T-helper 17 cell (primary cell): ENCODE data around the gene ADH6. TPM values are rescaled to one million over a fixed set of nuclear protein-coding genes. Genes with fewer than 3 reads are reported as not detected.
"Not testable (repeated sequence)": the region's sequence is repeated elsewhere in the genome, so short reads cannot be mapped to it uniquely, and the experiment has no call there.

Source experiments
- ATAC-seq: fragments of 150-1000 bp; cut with Tn5 transposase; 2 replicates; pipeline ENCODE4 v1.10.0; 2021; ENCODE audit warnings: mild to moderate bottlenecking, moderate library complexity
- DNase-seq, 3 donors: peaks; one replicate each; pipeline versions ENCODE4 v3.0.0 to v3.0.0-alpha.2; 2020 to 2021
- H3K9me3 ChIP-seq: one replicate; pipeline ENCODE4 v1.7.0; 2013; ENCODE audit warnings: low read length, mild to moderate bottlenecking; ENCODE audit not compliant: control insufficient read depth, poor library complexity, severe bottlenecking
- H3K27ac Mint-ChIP-seq: one replicate; pipeline ENCODE4 v1.8.0; 2022; ENCODE audit warnings: mild to moderate bottlenecking, moderate library complexity, mixed read lengths
- H3K27me3 Mint-ChIP-seq: one replicate; pipeline ENCODE4 v1.8.0; 2022; ENCODE audit warnings: mixed read lengths
- H3K36me3 Mint-ChIP-seq: one replicate; pipeline ENCODE4 v1.8.0; 2022; ENCODE audit warnings: low read depth, mixed read lengths
- H3K4me1 Mint-ChIP-seq: one replicate; pipeline ENCODE4 v1.8.0; 2022; ENCODE audit warnings: mild to moderate bottlenecking, mixed read lengths
- H3K4me3 Mint-ChIP-seq: one replicate; pipeline ENCODE4 v1.8.0; 2022; ENCODE audit warnings: mild to moderate bottlenecking, moderate library complexity, mixed read lengths
- total RNA-seq, 4 donors: library from RNA in 2 of 4; stranded (reverse) in 2 of 4; gene quantifications; one replicate each; pipeline ENCODE4 v1.2.3 and lab custom pipeline; 2022 to 2026

ADH6 gene
- total RNA-seq (not detected), total RNA-seq (lab: John Stamatoyannopoulos, UW) (0 reads per million in 2 donors)

DNA sequence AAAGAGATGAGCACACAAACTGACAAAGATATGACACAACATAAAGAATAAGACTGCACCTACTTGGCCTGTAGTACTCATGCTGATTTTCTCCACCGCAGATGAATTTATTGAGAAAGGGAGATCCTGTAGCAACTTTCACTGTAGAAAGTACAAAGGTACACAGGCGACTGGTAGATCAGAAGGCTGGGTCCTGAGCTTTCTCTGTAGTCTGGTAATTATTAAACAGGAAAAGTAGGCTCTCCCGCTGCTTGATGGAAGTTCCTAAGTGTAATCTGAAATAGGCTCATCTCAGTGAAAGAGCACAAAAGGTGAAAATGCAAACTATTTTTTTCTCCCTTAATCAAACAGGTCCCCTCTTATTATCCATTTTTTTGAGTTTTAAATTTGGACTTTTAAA lies at the start of gene ADH6:
ADH6 (minus strand) TSS at position 175 of the 400 bp plus-strand sequence; CDS start at position 81, 94 bp downstream.
- no peaks in the 10 kb centered on the region for H3K4me1 Mint-ChIP-seq
- H3K4me3 Mint-ChIP-seq, result no peak within 1 kb of the TSS
- H3K27ac Mint-ChIP-seq, result no peak within 1 kb of the TSS
- no peaks in the 10 kb centered on the region for H3K9me3 ChIP-seq
- ATAC-seq (no peak), DNase-seq (no peak)
- no peaks in the 10 kb centered on the region for H3K36me3 Mint-ChIP-seq
- no peaks in the 10 kb centered on the region for H3K27me3 Mint-ChIP-seq

DNA sequence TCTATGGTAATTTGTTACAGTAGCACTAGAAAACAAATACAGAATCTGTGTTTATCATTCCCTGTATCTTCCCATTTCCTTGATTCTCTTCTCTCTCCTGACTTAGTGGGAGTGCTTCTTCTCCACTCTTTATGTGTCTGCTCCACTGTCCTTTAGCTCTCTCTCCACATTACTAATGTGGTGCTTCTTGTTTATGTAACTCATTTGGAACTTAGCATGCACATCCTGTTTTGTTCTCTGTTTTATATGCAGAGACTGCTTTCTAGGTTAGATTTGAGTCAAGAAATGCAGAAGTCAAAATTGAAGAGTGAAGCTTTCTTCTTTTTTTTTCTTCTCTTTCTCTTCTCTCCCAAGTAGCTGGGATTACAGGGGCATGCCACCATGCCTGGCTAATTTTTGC lies 45.9 kb upstream of the ADH6 start:
- no peaks in the 10 kb centered on the region for H3K36me3 Mint-ChIP-seq
- no peak overlapping the region for H3K4me3 Mint-ChIP-seq
- H3K4me1 Mint-ChIP-seq, result no peaks in the 10 kb centered on the region
- ATAC-seq, result no peak
- no peaks in the 10 kb centered on the region for H3K27me3 Mint-ChIP-seq
- no peaks in the 10 kb centered on the region for H3K9me3 ChIP-seq
- no peak for DNase-seq
- H3K27ac Mint-ChIP-seq, result no peak overlapping the region

DNA sequence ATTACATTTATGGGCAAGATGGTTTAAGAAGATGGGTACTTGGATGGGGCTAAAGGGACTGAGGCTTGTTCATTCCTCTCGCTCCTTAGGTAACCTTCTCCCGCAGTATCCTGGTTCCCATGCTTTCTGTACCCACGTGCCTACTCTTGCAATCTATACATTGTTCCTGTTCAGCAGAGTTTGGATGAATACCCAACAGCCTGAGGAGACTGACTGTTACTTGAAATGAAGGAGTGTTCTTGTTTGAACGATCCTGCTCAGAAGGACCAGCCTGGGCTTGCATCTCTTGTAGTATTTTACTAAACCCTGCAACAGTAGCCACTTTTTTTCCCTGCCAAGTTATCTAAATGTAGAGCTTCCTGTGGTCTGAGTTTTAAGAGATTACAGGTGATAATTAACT lies 33.7 kb upstream of the ADH6 start:
- DNase-seq, result no peak
- H3K36me3 Mint-ChIP-seq, result peaks cover 2% of the 10 kb centered on the region
- no peak for ATAC-seq
- H3K27me3 Mint-ChIP-seq, result peaks cover 4% of the 10 kb centered on the region
- H3K27ac Mint-ChIP-seq, result no peak overlapping the region
- no peaks in the 10 kb centered on the region for H3K4me1 Mint-ChIP-seq
- H3K4me3 Mint-ChIP-seq, result no peak overlapping the region
- H3K9me3 ChIP-seq, result no peaks in the 10 kb centered on the region

DNA sequence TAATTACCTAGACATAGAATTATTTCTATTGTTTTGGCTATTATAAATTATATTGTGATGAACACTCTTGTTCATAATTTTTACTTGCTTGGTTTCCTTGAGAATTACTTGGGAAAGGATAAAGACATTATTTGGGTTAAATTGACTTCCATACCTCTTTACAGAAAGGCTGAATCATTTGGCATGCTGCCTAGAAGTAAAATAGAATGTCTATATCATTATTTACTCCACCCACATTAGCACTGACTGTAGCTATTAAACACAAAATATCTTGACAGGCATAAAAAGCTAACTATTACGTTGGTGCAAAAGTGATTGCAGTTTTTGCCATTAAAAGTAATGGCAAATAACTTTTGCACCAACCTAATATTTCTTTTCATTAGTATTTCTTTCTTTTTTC lies 29.7 kb upstream of the ADH6 start:
- ATAC-seq (no peak), DNase-seq (no peak)
- H3K4me1 Mint-ChIP-seq, result no peaks in the 10 kb centered on the region
- no peaks in the 10 kb centered on the region for H3K9me3 ChIP-seq
- peaks cover 4% of the 10 kb centered on the region for H3K27me3 Mint-ChIP-seq
- no peak overlapping the region for H3K27ac Mint-ChIP-seq
- no peak overlapping the region for H3K4me3 Mint-ChIP-seq
- peaks cover 4% of the 10 kb centered on the region for H3K36me3 Mint-ChIP-seq

DNA sequence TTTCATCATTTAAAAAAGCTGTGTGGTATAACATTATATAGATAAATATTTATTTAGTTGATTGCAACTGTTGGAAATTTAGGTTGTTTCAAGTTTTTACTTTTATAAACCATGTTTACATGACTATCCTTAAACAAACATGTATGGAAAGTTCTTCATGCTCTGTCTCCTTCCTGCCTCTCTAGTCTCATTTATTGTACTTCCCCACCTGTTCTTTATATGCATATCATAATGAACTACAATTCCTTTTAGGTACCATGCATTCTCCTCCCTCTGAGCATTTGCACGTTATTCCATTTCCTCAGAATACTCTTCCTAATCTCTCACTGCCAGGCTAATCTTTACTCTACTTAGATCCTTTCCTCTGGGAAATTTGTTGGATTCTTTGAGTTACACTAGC lies 16.9 kb upstream of the ADH6 start:
- Mint-ChIP-seq H3K36me3 (no peaks in the 10 kb centered on the region), H3K4me3 (no peak overlapping the region), H3K27me3 (no peaks in the 10 kb centered on the region), H3K4me1 (no peaks in the 10 kb centered on the region), H3K27ac (no peak overlapping the region)
- no peak for DNase-seq
- no peak for ATAC-seq
- no peaks in the 10 kb centered on the region for H3K9me3 ChIP-seq

DNA sequence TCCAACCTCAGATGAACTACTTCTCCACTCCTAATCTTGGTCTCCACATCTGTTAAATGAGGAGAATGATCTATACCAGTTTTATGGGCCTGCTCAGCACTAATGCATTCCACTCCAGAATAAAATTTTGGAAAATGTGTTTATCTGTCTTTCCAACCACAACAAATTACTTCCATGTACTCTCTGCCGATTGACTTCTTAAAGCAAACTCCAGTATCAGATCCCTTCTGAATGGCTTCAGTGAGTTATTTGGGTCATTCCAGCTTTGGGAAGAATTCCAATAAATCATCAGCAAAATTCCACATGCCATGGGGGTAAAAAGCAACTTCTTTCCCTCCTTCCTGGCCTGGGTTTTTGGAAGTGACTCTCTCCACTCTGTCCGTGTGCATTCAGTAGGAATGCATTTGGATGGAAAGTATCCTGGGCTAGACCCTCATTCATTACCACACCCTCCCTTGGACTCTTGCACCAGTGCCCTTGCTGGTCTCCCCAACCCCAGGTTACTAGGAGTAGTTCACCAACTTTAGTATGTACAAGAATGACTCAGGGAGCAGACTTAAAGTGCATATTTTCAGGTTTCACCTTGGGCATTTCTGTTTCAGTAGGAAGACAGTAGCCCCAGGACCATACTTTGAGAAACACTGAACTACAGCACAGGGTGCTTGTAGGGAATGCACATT lies 15.4 kb upstream of the ADH6 start:
- no peak overlapping the region for H3K4me3 Mint-ChIP-seq
- DNase-seq (no peak), ATAC-seq (no peak)
- no peak overlapping the region for H3K27ac Mint-ChIP-seq
- no peaks in the 10 kb centered on the region for H3K36me3 Mint-ChIP-seq
- H3K4me1 Mint-ChIP-seq, result no peaks in the 10 kb centered on the region
- no peaks in the 10 kb centered on the region for H3K9me3 ChIP-seq
- H3K27me3 Mint-ChIP-seq, result no peaks in the 10 kb centered on the region

DNA sequence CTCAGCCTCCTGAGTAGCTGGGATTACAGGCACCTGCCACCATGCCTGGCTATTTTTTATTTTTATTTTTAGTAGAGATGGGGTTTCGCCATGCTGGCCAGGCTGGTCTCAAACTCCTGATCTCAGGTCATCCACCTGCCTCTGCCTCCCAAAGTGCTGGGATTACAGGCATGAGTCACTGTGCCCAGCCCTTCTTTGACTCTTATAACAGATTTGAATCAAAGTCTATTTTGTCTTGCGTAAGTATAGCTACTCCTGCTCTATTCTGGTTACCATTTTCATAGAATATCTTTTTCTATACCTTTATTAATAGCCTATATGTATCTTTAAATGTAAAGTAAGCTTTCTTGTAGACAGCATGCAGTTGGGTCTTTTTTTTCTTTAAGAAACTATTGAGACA lies 14.4 kb upstream of the ADH6 start:
- not testable (repeated sequence) for H3K9me3 ChIP-seq, H3K4me1 Mint-ChIP-seq, H3K27ac Mint-ChIP-seq, H3K27me3 Mint-ChIP-seq, H3K36me3 Mint-ChIP-seq, H3K4me3 Mint-ChIP-seq, ATAC-seq, DNase-seq

DNA sequence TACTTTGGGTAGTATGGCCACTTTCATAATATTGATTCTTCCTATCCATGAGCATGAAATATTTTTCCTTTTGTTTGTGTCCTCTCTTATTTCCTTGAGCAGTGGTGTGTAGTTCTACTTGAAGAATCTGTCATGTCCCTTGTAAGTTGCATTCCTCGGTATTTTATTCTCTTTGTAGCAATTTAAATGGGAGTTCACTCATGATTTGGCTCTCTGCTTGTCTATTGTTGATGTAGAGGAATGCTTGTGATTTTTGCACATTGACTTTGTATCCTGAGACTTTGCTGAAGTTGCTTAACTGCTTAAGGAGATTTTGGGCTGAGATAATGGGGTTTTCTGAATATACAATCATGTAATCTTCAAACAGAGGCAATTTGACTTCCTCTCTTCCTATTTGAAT lies 9.7 kb upstream of the ADH6 start:
- not testable (repeated sequence) for H3K36me3 Mint-ChIP-seq, H3K27me3 Mint-ChIP-seq, ATAC-seq, H3K4me1 Mint-ChIP-seq, H3K9me3 ChIP-seq, DNase-seq, H3K4me3 Mint-ChIP-seq, H3K27ac Mint-ChIP-seq

DNA sequence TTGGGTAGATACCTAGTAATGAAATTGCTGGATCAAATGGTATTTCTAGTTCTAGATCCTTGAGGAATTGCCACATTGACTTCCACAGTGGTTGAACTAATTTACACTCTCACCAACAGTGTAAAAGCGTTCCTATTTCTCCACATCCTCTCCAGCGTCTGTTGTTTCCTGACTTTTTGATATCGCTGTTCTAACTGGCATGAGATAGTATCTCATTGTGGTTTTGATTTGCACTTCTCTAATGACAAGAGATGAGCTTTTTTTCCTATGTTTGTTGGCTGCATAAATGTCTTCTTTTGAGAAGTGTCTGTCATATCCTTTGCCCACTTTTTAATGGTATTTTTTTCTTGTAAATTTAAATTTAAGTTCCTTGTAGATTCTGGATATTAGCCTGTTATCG lies 8.6 kb upstream of the ADH6 start:
- not testable (repeated sequence) for H3K9me3 ChIP-seq, DNase-seq, H3K4me1 Mint-ChIP-seq, H3K27me3 Mint-ChIP-seq, H3K27ac Mint-ChIP-seq, H3K36me3 Mint-ChIP-seq, H3K4me3 Mint-ChIP-seq, ATAC-seq

DNA sequence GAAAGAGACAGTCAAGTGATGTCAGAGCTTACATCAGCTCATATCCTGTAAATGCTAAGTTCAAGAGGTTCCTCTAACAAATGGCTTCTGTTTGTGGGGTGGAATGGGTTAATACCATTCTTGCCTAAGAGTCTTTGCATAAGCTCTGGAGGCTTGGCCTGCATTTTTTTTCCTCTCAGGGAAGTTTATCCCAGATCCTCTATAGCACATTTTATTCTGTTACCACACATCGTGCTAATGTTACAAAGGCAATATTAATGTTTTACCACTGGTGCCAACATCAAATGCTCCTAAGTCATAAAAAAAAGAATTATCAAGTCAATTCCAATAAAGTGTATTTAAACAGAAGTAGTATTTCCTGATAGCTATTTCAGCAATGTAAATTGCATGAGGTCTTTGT lies 2.9 kb upstream of the ADH6 start:
- H3K4me3 Mint-ChIP-seq, result no peak overlapping the region
- DNase-seq (no peak), ATAC-seq (no peak)
- H3K27me3 Mint-ChIP-seq, result no peaks in the 10 kb centered on the region
- H3K36me3 Mint-ChIP-seq, result no peaks in the 10 kb centered on the region
- no peak overlapping the region for H3K27ac Mint-ChIP-seq
- no peaks in the 10 kb centered on the region for H3K4me1 Mint-ChIP-seq
- no peaks in the 10 kb centered on the region for H3K9me3 ChIP-seq

DNA sequence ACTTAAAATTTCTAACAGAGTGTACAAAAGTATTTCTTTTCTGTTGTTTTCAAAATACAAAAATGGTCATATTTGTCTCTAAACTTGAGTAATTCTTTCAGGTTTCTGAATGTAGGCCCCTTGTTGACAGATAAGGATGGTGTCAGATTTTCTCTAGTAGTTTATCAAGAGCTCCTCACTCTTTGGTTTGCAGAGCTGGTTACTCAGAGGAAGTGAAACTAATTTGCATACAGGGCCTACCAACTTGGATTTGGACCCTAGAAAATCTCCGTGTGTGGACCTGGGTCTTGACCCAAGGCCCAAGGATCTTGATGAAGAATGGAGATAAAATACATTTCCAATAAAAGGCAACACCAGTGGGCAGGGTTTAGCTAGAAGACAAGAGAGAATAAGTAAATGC lies 433 bp upstream of the ADH6 start:
- Mint-ChIP-seq H3K4me1 (no peaks in the 10 kb centered on the region), H3K27me3 (no peaks in the 10 kb centered on the region)
- no peak for ATAC-seq

DNA sequence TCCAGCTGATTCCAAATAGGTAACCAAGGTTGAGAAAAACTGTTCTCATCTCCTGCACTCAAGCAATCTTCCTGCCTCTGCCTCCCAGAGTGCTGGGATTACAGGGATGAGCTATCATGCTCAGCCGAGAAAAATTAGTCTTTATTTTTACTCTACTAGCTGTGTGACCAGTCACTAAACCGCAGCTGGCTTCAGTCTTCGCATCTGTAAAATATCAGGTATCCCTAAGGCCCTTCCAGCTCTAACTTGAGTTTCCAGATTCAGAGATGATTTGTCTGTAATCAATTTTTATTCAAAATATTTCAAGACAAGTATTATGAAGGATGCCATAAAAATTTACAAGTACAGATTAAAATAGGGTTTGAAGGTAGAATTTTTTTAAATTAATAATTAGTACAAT lies 3.5 kb downstream of the ADH6 start:
- Mint-ChIP-seq H3K27me3 (no peaks in the 10 kb centered on the region), H3K27ac (no peak overlapping the region), H3K4me1 (no peaks in the 10 kb centered on the region), H3K4me3 (no peak overlapping the region), H3K36me3 (no peaks in the 10 kb centered on the region)
- DNase-seq (no peak), ATAC-seq (no peak)
- no peaks in the 10 kb centered on the region for H3K9me3 ChIP-seq

More for the DNA sequence above, 433 bp upstream of the ADH6 start:
- Mint-ChIP-seq H3K36me3 (no peaks in the 10 kb centered on the region), H3K4me3 (no peak overlapping the region), H3K27ac (no peak overlapping the region)
- no peak for DNase-seq
- H3K9me3 ChIP-seq, result no peaks in the 10 kb centered on the region

DNA sequence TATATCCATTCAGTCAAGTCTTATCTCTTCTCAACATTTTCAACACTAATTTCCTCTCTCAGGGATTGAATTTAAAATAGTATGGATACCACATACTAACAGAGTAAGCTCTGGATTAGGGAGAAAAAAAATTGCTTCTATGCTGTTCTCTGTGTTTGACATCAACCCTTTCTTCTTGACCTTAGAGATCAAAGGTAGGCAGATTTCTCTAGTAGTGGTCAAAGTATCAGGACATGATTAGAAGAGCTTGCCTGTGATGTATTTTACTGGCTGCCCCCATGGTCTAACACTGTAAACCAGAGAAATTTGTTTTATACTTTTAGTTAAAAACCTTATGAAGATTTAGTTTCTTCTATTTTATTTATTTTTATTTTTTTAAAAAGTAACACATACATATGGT lies 8.3 kb downstream of the ADH6 start:
- Mint-ChIP-seq H3K27ac (no peak overlapping the region), H3K27me3 (no peaks in the 10 kb centered on the region)

DNA sequence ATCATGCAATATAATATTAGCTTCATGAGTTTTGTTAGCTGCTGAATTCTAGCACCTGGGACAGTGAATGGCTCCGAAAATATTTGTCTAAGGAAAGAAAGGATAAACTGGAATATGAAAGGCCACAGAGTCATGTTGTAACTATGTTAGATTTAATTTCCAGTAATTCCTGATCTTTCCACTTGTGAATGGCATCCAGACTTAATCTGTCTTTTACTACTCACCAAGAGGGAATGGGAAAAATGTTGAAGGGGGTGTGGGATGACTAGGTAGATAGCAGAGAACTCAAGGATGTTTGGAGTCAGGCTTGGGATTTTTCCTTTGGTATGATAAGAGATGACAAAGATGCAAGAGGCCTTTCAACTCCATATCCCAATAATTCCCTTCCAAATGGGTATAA lies 9.4 kb downstream of the ADH6 start:
- no peak for DNase-seq
- no peaks in the 10 kb centered on the region for H3K36me3 Mint-ChIP-seq
- no peak for ATAC-seq
- H3K27ac Mint-ChIP-seq, result no peak overlapping the region
- H3K27me3 Mint-ChIP-seq, result peaks cover 8% of the 10 kb centered on the region
- H3K4me3 Mint-ChIP-seq, result no peak overlapping the region
- H3K9me3 ChIP-seq, result no peaks in the 10 kb centered on the region
- no peaks in the 10 kb centered on the region for H3K4me1 Mint-ChIP-seq

More for the DNA sequence above, 8.3 kb downstream of the ADH6 start:
- no peaks in the 10 kb centered on the region for H3K9me3 ChIP-seq
- no peak for DNase-seq
- Mint-ChIP-seq H3K36me3 (no peaks in the 10 kb centered on the region), H3K4me3 (no peak overlapping the region), H3K4me1 (no peaks in the 10 kb centered on the region)
- no peak for ATAC-seq
